HL-60 (cell line): ENCODE data around the gene EPS8L1.

ENCODE experiments used
- DNase-seq, 2 experiments: peaks; one replicate each; pipeline ENCODE4 v3.0.0-alpha.2; 2010 to 2020; ENCODE audit warnings: low read depth in 1 of 2, low spot score in 1 of 2
- H3K27ac ChIP-seq: fragments of 250-450 bp; sonication (Bioruptor Pico); replicated peaks from 2 replicates; pipeline ENCODE4 v1.5.1; 2020; ENCODE audit warnings: mild to moderate bottlenecking, moderate library complexity
- H3K27me3 ChIP-seq: fragments of 250-450 bp; sonication (Bioruptor Pico); 2 replicates; pipeline ENCODE4 v1.5.1; 2021; ENCODE audit warnings: mild to moderate bottlenecking, moderate library complexity; ENCODE audit not compliant: insufficient read depth, poor library complexity, severe bottlenecking
- H3K4me3 ChIP-seq: replicated peaks from 2 replicates; pipeline ENCODE4 v1.5.1; 2011; ENCODE audit warnings: mild to moderate bottlenecking, control low read depth, low read length; ENCODE audit not compliant: insufficient read depth
- CTCF ChIP-seq: IDR thresholded peaks from one replicate; pipeline ENCODE4 v1.5.1; 2011; ENCODE audit warnings: low read length, control low read depth, inconsistent platforms; ENCODE audit not compliant: insufficient read depth
- GABPA ChIP-seq: IDR thresholded peaks from 2 replicates; pipeline ENCODE4 v1.6.1; 2012; ENCODE audit warnings: low read depth
- POLR2AphosphoS5 ChIP-seq: IDR thresholded peaks from 2 replicates; pipeline ENCODE4 v1.6.1; 2012; ENCODE audit warnings: low read depth
- REST ChIP-seq: IDR thresholded peaks from 2 replicates; pipeline ENCODE4 v1.6.1; 2012; ENCODE audit warnings: low read depth; ENCODE audit not compliant: insufficient replicate concordance
- SPI1 ChIP-seq: IDR thresholded peaks from 2 replicates; pipeline ENCODE4 v1.6.1; 2012; ENCODE audit warnings: low read depth, mild to moderate bottlenecking, borderline replicate concordance

The EPS8L1 gene

GRCh38 chr19:55116859-55117662 lies 41.4 kb downstream of the EPS8L1 start, which contains the start of gene PPP1R12C:
TSS of gene PPP1R12C (minus strand) at chr19:55117637. CDS start at chr19:55117543, 94 bp downstream.
- Histone ChIP-seq H3K4me3 (peak within 1 kb of the TSS; percentile 71), H3K27ac (peak within 1 kb of the TSS; percentile 67), H3K27me3 (no peaks in the 10 kb centered on the region)
- TF ChIP-seq POLR2AphosphoS5 (no peak), GABPA (no peak), SPI1 (no peak), REST (no peak), CTCF (no peak)
- DNase-seq: no peak

- Histone ChIP-seq H3K4me3 (peak overlapping the region; percentile 64), H3K27me3 (no peaks in the 10 kb centered on the region), H3K27ac (peak overlapping the region; percentile 67)
- peak; percentile 96 to 99 for DNase-seq
- TF ChIP-seq CTCF: no peak
- TF ChIP-seq SPI1: peak; percentile 65; the same call in 1 of the 2 replicates
- TF ChIP-seq POLR2AphosphoS5: peak; percentile 64
- TF ChIP-seq GABPA: peak; percentile 49; the same call in 1 of the 2 replicates
- TF ChIP-seq REST: no peak
Observed at GRCh38 chr19:55117663-55118391, 42.2 kb downstream of the EPS8L1 start.

- peak overlapping the region; percentile 67 for H3K27ac ChIP-seq
- H3K4me3 ChIP-seq: peak overlapping the region; percentile 64
- DNase-seq: peak; percentile 45 to 61
- TF ChIP-seq SPI1 (no peak), REST (no peak)
- H3K27me3 ChIP-seq: no peaks in the 10 kb centered on the region
Observed at GRCh38 chr19:55118401-55118991, 42.8 kb downstream of the EPS8L1 start.
